Common myeloid progenitor, CD34-positive (primary cell): Measurements from ENCODE around the gene NOTUM.
"Not testable (repeated sequence)": the region's sequence is repeated elsewhere in the genome, so short reads cannot be mapped to it uniquely, and the experiment has no call there.

Experiments
- CTCF ChIA-PET: fragments of 350-600 bp; sonication (Branson Sonifier 250); formaldehyde crosslinking; loops from one replicate; lab custom pipeline; 2021; ENCODE audit warnings: antibody characterized with exemption; lab: Charles Lee
- POLR2A ChIA-PET: fragments of 350-600 bp; sonication (Branson Sonifier 250); formaldehyde crosslinking; loops from one replicate; lab custom pipeline; 2021; ENCODE audit warnings: antibody characterized with exemption; lab: Charles Lee
- DNase-seq, 3 donors: peaks; one replicate each; pipeline versions ENCODE4 v3.0.0 to v3.0.0-alpha.2; 2013
- H3K27ac ChIP-seq, 2 experiments: 1 replicate in 1 of 2; 2 replicates in 1 of 2; pipeline ENCODE4 v1.7.0; 2013; ENCODE audit warnings: inconsistent platforms in 2 of 2, low read length in 2 of 2, mild to moderate bottlenecking in 2 of 2, low read depth in 1 of 2, moderate library complexity in 1 of 2; ENCODE audit not compliant: severe bottlenecking in 2 of 2, insufficient read depth in 1 of 2, poor library complexity in 1 of 2
- H3K27me3 ChIP-seq, 5 experiments: replicated peaks in 2 of 5; 1 replicate in 3 of 5; 2 replicates in 2 of 5; pipeline versions ENCODE4 v1.6.1 to v1.7.0; 2013; ENCODE audit warnings: low read length in 4 of 5, mild to moderate bottlenecking in 2 of 5, moderate library complexity in 2 of 5, inconsistent platforms in 1 of 5; ENCODE audit not compliant: insufficient read depth in 5 of 5, control insufficient read depth in 4 of 5
- H3K36me3 ChIP-seq, 4 experiments: 1 replicate in 2 of 4; 2 replicates in 2 of 4; pipeline versions ENCODE4 v1.6.1 to v1.7.0; 2013; ENCODE audit warnings: low read length in 3 of 4, control low read depth in 1 of 4, mild to moderate bottlenecking in 1 of 4; ENCODE audit not compliant: control insufficient read depth in 4 of 4, insufficient read depth in 4 of 4
- H3K4me1 ChIP-seq, 4 experiments: 1 replicate in 3 of 4; 2 replicates in 1 of 4; pipeline versions ENCODE4 v1.6.1 to v1.7.1; 2013; ENCODE audit warnings: low read length in 3 of 4, mild to moderate bottlenecking in 3 of 4, control low read depth in 1 of 4, inconsistent platforms in 1 of 4, moderate library complexity in 1 of 4; ENCODE audit not compliant: control insufficient read depth in 4 of 4, insufficient read depth in 4 of 4; ENCODE audit errors: control extremely low read depth in 1 of 4
- H3K4me3 ChIP-seq, 7 experiments: 1 replicate in 4 of 7; 2 replicates in 3 of 7; pipeline versions ENCODE4 v1.5.1 to v1.7.0; 2013; ENCODE audit warnings: mild to moderate bottlenecking in 7 of 7, low read length in 6 of 7, moderate library complexity in 6 of 7, inconsistent platforms in 2 of 7, low read depth in 2 of 7, control low read depth in 1 of 7; ENCODE audit not compliant: insufficient read depth in 4 of 7, control insufficient read depth in 1 of 7; ENCODE audit errors: extremely low read depth in 1 of 7
- H3K9me3 ChIP-seq, 5 experiments: 1 replicate in 4 of 5; 2 replicates in 1 of 5; pipeline versions ENCODE4 v1.6.1 to v1.7.1; 2013; ENCODE audit warnings: low read length in 4 of 5, mild to moderate bottlenecking in 2 of 5, inconsistent platforms in 1 of 5, low read depth in 1 of 5, moderate library complexity in 1 of 5; ENCODE audit not compliant: control insufficient read depth in 4 of 5, insufficient read depth in 2 of 5; ENCODE audit errors: control extremely low read depth in 1 of 5
- WGBS: methylation state at CpG from one replicate; pipeline ENCODE4 v1.1.5; 2013; ENCODE audit not compliant: insufficient coverage; 5-methylcytosine and 5-hydroxymethylcytosine counted together

NOTUM gene

DNA sequence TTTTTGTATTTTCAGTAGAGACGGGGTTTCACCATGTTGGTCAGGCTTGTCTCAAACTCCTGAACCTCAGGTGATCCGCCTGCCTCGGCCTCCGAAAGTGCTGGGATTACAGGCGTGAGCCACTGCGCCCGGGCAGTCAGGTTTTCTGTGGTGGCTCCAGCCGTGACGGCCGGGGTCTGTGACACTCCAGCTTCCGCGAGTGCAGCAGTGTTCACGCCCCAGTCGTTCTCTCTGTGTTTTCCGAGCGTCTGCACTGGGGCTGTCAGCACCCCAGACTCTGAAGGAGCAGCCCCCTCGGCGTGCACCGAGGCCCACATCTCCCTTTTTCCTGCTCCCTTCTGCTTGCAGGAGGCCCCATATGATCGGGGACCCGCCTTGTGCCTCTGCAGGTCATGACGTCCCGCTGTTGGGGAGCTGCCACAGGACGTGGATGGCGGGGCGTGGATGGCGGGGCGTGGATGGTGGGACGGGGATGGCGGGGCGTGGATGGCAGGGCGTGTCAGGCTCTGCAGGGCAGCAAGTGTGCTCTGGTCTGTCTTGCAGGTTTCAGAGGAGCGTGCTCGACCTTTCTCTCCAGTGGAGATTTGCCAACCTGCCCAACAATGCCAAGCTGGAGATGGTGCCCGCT, 22.1 kb upstream of the NOTUM start:
- Histone ChIP-seq H3K27ac (no peak overlapping the region), H3K4me3 (no peak overlapping the region), H3K9me3 (no peaks in the 10 kb centered on the region), H3K36me3 (peaks cover 2 to 32% (median 19%) of the 10 kb centered on the region in 4 experiments), H3K4me1 (peaks cover 10 to 43% (median 29%) of the 10 kb centered on the region in 4 experiments), H3K27me3 (peaks cover 0 to 3% (median 0%) of the 10 kb centered on the region in 5 experiments)
- ChIA-PET POLR2A (interaction anchor here (0.9 kb wide), 1 partner anchor 8 kb away, joined by 3 read pairs; no protein-coding TSS in a partner anchor), CTCF (interaction anchor here (1.4 to 1.8 kb wide), 2 partner anchors 24 to 37 kb away, joined by 4 read pairs; no protein-coding TSS in a partner anchor)
- WGBS: 97% methylated on average over 31 of the region's 35 CpGs
- no peak for DNase-seq

DNA sequence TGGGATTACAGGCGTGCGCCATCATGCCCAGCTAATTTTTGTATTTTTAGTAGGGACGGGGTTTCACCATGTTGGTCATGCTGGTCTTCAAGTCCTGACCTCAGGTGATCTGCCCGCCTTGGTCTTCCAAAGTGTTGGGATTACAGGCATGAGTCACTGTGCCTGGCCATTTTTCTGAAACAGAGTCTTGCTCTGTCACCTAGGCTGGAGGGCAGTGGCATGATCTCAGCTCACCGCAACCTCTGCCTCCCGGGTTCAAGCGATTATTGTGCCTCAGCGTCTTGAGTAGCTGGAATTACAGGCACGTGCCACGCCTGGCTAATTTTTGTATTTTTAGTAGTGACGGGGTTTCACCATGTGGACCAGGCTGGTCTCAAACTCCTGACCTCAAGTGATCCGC, 20.5 kb upstream of the NOTUM start:
- 94% methylated on average over 8 of the region's 12 CpGs for WGBS
- POLR2A ChIA-PET, H3K27ac ChIP-seq, DNase-seq, H3K27me3 ChIP-seq, H3K9me3 ChIP-seq, H3K4me3 ChIP-seq: not testable (repeated sequence)
- CTCF ChIA-PET: interaction anchor here (1.3 kb wide), 1 partner anchor 40 kb away, joined by 6 read pairs; no protein-coding TSS in a partner anchor
- peaks cover 2 to 30% (median 18%) of the 10 kb centered on the region in 4 experiments for H3K36me3 ChIP-seq
- peaks cover 10 to 53% (median 39%) of the 10 kb centered on the region in 4 experiments for H3K4me1 ChIP-seq

DNA sequence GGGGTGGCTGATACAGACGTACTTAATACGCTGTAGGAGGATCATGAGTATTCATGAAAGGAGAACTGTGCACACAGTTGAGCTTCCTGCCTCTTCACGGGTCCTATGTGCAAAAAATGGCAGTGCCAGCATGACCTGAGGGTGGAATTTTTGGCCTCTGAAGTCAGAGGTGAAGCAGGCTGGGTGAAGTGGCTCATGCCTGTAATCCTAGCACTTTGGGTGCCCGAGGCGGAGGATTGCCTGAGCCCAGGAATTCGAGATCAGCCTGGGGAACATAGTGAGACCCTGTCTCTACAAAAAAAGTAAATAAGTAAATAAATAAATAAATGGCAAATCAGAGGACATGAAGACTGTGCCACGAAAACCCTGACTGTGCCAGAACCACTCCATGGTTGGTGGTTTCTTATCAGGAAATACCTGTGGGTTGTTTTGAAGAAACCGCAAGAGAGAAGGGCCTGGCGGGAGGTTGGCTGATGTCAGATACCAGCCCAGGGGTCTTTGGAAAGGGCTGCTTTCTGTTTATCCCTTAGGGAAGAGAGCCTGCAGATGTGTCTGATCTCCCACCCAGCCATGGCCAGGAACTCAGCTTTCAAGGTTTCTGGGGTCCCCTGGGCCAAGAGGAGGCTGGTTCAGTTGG, 19.8 kb upstream of the NOTUM start:
- peaks cover 0 to 3% (median 0%) of the 10 kb centered on the region in 5 experiments for H3K27me3 ChIP-seq
- peak overlapping the region in 2 of 7 experiments; percentile 32 to 38 for H3K4me3 ChIP-seq
- no peak overlapping the region for H3K27ac ChIP-seq
- peaks cover 2 to 24% (median 17%) of the 10 kb centered on the region in 4 experiments for H3K36me3 ChIP-seq
- no peaks in the 10 kb centered on the region for H3K9me3 ChIP-seq
- peaks cover 10 to 57% (median 41%) of the 10 kb centered on the region in 4 experiments for H3K4me1 ChIP-seq
- 25% methylated on average over 5 of the region's 9 CpGs for WGBS
- CTCF ChIA-PET: interaction anchor here (0.6 to 1.4 kb wide), 4 partner anchors 13 to 40 kb away, joined by 3 to 6 read pairs (median 4); no protein-coding TSS in a partner anchor
- POLR2A ChIA-PET: no interaction called here
- peak; percentile 64 to 82 (median 78) for DNase-seq

DNA sequence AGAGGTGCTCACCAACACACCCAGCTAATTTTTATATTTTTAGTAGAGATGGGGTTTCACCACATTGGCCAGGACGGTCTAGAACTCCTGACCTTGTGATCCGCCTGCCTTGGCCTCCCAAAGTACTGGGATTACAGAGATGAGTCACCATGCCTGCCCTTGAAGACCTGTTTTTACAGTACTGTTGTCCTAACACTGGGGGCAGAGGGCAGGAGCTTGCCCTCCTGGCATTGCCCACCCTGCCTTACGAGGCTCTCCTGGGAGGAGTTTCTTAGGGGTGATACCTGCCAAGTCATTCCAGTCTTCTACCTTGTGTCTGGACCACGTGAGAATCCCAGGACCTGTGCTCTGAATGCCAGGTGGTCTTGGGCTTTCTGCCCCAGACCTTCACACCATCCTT, 19.1 kb upstream of the NOTUM start:
- ChIA-PET POLR2A (no interaction called here), CTCF (interaction anchor here (0.6 to 1.9 kb wide), 5 partner anchors 9 to 41 kb away, joined by 3 to 7 read pairs (median 4); no protein-coding TSS in a partner anchor)
- DNase-seq: no peak
- Histone ChIP-seq H3K36me3 (peaks cover 2 to 17% (median 13%) of the 10 kb centered on the region in 4 experiments), H3K4me3 (peak overlapping the region in 2 of 7 experiments; percentile 9 to 30), H3K27me3 (peaks cover 0 to 3% (median 0%) of the 10 kb centered on the region in 5 experiments), H3K27ac (no peak overlapping the region), H3K4me1 (peaks cover 10 to 57% (median 41%) of the 10 kb centered on the region in 4 experiments), H3K9me3 (peaks cover 0 to under 1% (median 0%) of the 10 kb centered on the region in 5 experiments)
- 98% methylated on average over 4 of the region's 4 CpGs for WGBS

DNA sequence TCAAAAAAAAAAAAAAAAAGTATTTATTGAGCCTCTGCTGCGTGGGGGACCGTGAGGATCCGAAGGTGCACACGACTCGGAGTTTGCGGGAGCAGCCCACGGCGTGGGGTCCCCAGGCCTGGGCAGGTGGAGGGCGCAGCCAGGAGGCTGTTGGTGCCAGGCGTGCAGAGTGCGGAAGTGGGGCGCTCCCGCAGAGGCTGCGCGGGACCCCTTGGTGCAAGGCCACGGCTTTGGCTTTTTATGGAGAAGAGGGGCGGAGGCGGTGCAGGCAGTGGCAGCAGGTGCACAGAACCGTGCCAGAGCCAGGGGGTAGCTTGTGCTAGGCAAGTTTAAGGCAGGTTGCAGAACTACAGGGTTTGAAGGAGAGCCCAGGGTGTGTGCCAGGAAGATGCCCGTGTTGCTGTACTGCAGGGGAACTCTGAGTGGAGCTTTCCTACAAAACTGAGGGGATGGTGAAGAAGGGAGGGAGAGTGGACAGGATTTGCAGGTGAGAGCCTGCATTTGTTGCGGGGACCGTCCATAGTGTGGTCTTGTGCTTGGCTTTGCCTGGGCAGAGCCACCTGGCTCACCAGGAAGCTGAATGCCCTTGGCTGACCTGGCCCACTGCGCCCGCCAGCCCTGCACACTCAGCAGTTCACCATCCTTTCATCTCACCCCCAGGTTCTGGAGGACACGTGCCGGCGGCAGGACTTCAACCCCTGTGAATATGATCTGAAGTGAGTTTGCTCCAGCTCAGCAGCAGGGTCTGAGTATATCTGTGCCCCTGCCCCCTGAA, 17.7 kb upstream of the NOTUM start:
- POLR2A ChIA-PET: no interaction called here
- 94% methylated on average over 23 of the region's 27 CpGs for WGBS
- DNase-seq: no peak
- peaks cover 10 to 53% (median 39%) of the 10 kb centered on the region in 4 experiments for H3K4me1 ChIP-seq
- H3K9me3 ChIP-seq: peaks cover 0 to 4% (median 0%) of the 10 kb centered on the region in 5 experiments
- H3K36me3 ChIP-seq: peaks cover 0 to 9% (median 3%) of the 10 kb centered on the region in 4 experiments
- peak overlapping the region in 2 of 7 experiments; percentile 77 to 86 for H3K4me3 ChIP-seq
- CTCF ChIA-PET: interaction anchor here (0.7 to 2.2 kb wide), 9 partner anchors 10 to 112 kb away, joined by 3 to 13 read pairs (median 3); partner anchors contain the start of genes CENPX, LRRC45 and NOTUM
- peaks cover 0 to 3% (median 0%) of the 10 kb centered on the region in 5 experiments for H3K27me3 ChIP-seq
- no peak overlapping the region for H3K27ac ChIP-seq

DNA sequence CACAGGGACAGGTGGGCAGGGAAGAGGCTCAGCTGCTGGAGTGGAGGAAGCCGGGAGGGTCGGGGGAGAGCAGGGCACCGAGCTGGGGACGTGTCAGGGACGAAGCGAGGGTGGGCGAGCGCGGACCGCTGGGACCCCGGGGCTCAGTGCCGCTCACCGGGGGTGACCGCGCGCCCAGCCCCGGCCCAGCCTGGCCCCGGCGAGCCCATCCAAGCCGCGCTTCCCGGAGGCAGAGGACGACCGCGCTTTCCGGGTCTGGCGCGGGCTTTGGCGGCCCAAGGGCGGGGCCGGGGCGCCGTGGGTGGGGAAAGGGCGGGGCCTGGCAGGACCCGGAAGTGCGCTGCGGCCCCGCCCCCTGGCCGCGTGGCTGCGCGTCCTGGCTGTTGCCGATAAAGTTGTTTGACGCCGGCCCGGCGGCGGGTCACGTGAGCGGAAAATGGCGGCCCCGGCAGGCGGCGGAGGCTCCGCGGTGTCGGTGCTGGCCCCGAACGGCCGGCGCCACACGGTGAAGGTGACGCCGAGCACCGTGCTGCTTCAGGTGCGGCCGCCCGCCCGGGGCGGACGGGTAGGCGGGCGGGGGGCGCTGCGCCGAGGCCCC, 16.3 kb upstream of the NOTUM start, which contains the start of gene ASPSCR1:
ASPSCR1 (plus strand) TSS at position 419 of the 598 bp plus-strand sequence; CDS start at position 437, 18 bp downstream.
- Histone ChIP-seq H3K36me3 (peaks cover 0 to 8% (median 3%) of the 10 kb centered on the region in 4 experiments), H3K27ac (peak within 1 kb of the TSS; percentile 64 to 85), H3K9me3 (peaks cover 0 to 9% (median 4%) of the 10 kb centered on the region in 5 experiments), H3K4me1 (peaks cover 10 to 48% (median 35%) of the 10 kb centered on the region in 4 experiments), H3K27me3 (peaks cover 0 to 3% (median 0%) of the 10 kb centered on the region in 5 experiments), H3K4me3 (peak within 1 kb of the TSS; percentile 63 to 86 (median 73))
- CTCF ChIA-PET: interaction anchor here (1.0 to 2.6 kb wide), 5 partner anchors 15 to 110 kb away, joined by 3 to 13 read pairs (median 6); partner anchors contain the start of gene NOTUM
- 0% methylated on average over 74 of the region's 76 CpGs for WGBS
- POLR2A ChIA-PET: interaction anchor here (0.7 to 1.1 kb wide), 2 partner anchors 45 to 60 kb away, joined by 3 to 4 read pairs; partner anchors contain the start of genes CENPX and DCXR
- DNase-seq: peak; percentile 88 to 92 (median 91)
